GM13976 (cell line): ENCODE measurements around the gene ADCY6.
A peak's percentile ranks its signal among the peaks of the same experiment; 100 is the strongest.

Experiments
- DNase-seq: peaks from one replicate; pipeline ENCODE4 v3.0.0; 2012; ENCODE audit warnings: low spot score
- CTCF ChIP-seq: IDR thresholded peaks from 2 replicates; pipeline ENCODE4 v1.5.1; 2012; ENCODE audit warnings: borderline replicate concordance, mild to moderate bottlenecking; ENCODE audit not compliant: insufficient read depth; ENCODE audit errors: extremely low read depth, missing control alignments, control extremely low read depth
- in situ Hi-C: fragments of 300-500 bp; cut with MboI; formaldehyde crosslinking; loops from one replicate; pipeline ENCODE4 v1.12.0; 2022; ENCODE audit warnings: low sequenced_read_pairs, mixed read lengths, inconsistent platforms; ENCODE audit not compliant: unreplicated experiment

Gene ADCY6

DNA sequence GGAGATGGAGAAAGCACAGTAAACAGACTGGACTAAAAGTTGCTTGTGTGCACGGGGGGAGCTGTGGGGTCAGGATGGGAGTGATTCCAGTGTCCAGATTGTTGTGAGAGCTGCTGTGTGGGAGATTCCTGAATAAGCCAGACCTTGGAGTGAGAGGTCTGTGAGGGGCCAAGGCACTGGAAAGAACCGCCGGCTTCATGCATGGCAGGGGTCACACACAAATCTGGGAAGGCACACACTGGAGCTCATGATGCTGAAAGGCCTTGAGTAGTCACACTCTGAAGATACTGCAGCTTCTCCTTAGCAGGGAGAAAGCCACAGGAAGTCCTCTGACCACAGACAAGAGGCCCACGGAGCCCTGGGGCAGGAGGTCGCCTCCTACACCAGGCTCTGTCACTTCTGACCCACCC lies 23.1 kb downstream of the ADCY6 start:
- DNase-seq, result no peak
- in situ Hi-C loops, result no loop called here
- no peak for TF ChIP-seq CTCF

DNA sequence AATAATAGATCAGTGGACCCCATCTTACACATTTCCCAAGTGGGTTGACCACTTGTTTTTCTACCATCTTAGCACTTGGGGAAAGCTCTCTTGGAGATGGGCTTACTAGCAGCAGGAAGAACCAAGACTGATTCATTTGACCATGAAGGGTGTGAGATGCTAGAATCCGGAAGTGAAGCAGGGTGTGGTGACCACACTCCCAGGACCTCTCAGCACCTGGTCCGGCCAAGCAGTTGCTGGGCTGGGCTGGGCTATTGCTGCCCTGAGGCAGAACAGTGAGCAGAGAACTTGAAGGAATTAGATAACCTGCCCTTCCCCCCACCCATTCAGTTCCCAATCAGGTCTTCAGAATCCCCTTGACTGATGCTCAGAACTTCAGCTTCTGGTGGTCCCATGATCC lies 24.4 kb downstream of the ADCY6 start:
- DNase-seq, result peak; percentile 32
- in situ Hi-C loops, result no loop called here
- TF ChIP-seq CTCF, result no peak

GRCh38 chr12:48758737-48759136 lies 30.2 kb downstream of the ADCY6 start:
- peak; percentile 1 for DNase-seq
- in situ Hi-C loops, result no loop called here
- TF ChIP-seq CTCF, result no peak

DNA sequence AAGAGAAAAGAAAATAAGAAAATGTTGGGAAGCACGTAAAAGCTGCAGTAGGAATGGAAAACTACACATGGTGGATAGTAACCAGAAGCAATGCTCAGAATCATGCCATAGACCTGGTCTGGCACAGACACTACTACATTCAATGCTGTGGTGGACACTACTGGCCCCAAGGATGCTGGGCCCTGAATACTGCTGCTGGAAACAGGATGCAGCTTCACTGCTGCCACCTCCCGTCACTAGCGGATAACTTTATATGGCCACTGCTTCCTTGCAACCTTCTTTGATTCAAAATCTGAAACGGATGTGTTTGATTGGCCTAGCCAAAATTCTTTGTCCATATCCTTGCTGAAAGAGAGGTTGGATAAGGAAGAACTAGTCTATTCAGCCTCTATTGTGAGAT lies 30.7 kb downstream of the ADCY6 start:
- no peak for TF ChIP-seq CTCF
- in situ Hi-C loops, result no loop called here

GRCh38 chr12:48750769-48751356 lies 38.0 kb downstream of the ADCY6 start:
- in situ Hi-C loops, result loop anchor here (5.0 kb wide), 1 partner anchor 46 kb away; no protein-coding TSS in a partner anchor
- DNase-seq, result no peak
- no peak for TF ChIP-seq CTCF

More for the DNA sequence above, 30.7 kb downstream of the ADCY6 start:
- no peak for DNase-seq

DNA sequence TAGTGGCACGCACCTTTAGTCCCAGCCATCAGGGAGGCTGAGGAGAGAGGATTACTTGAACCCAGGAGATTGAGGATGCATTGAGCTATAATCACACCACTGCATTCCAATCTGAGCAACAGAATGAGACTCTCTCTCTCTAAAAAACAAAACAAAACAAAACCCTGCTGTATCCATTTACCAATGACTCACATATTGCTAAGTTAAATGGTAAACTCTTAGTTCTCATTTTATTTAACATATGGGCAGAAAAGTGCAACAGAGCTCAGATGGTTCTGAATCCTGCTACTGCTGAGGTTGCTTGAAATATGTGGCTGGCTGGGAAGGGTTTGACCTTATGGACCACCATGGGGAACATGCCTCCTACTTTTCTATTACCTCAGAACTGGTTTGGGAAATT lies 38.7 kb downstream of the ADCY6 start:
- in situ Hi-C loops, result loop anchor here (5.0 kb wide), 1 partner anchor 47 kb away; no protein-coding TSS in a partner anchor
- no peak for DNase-seq
- no peak for TF ChIP-seq CTCF
